Cardiac muscle cell (in vitro differentiated cells and primary cell): ENCODE results near the gene EPHA8. TPM values are rescaled to one million over a fixed set of nuclear protein-coding genes. Genes with fewer than 3 reads are reported as not detected.

Source experiments
- DNase-seq, 2 donors: peaks; one replicate each; pipeline versions ENCODE4 v3.0.0 to v3.0.0-alpha.2; 2010 to 2017; ENCODE audit warnings: low read depth in 1 of 2, low spot score in 1 of 2
- H3K27ac ChIP-seq: fragments of 200-600 bp; sonication (generic); 2 replicates; pipeline ENCODE4 v1.5.1; 2016
- H3K27me3 ChIP-seq: fragments of 200-600 bp; sonication (generic); 2 replicates; pipeline ENCODE4 v1.6.0; 2016; ENCODE audit warnings: control low read depth
- H3K36me3 ChIP-seq: fragments of 200-600 bp; sonication (generic); 2 replicates; pipeline ENCODE4 v1.5.1; 2016; ENCODE audit warnings: control low read depth
- H3K4me1 ChIP-seq: fragments of 200-600 bp; sonication (generic); 2 replicates; pipeline ENCODE4 v1.8.1; 2017; ENCODE audit warnings: low read depth, mild to moderate bottlenecking, mixed run types
- H3K4me3 ChIP-seq: fragments of 200-600 bp; sonication (generic); 2 replicates; pipeline ENCODE4 v1.5.1; 2016; ENCODE audit warnings: mild to moderate bottlenecking
- H3K9me3 ChIP-seq: fragments of 200-600 bp; sonication (generic); 2 replicates; pipeline ENCODE4 v1.5.1; 2017; ENCODE audit warnings: low read depth, mild to moderate bottlenecking, control low read depth
- CTCF ChIP-seq: IDR thresholded peaks from 2 replicates; pipeline ENCODE4 v1.5.1; 2012; ENCODE audit warnings: low read depth, mild to moderate bottlenecking, low read length
- polyA plus RNA-seq: library from polyadenylated mRNA; unstranded; fragments of >200 nt; fragmentation: Nextera tagmentation; extraction: Ambion mirVana; gene quantifications from 2 replicates; pipeline ENCODE4 v1.2.1, GENCODE V29; 2016
- total RNA-seq: library from RNA; depleted of rRNA; stranded (reverse); fragments of >200 nt; gene quantifications from 2 replicates; pipeline ENCODE4 v1.2.3, GENCODE V29; 2016

The EPHA8 gene
- total and polyA plus RNA-seq, 2 experiments from 2014 or later = 4.7 to 10.9 TPM

- H3K4me3 ChIP-seq = no peak overlapping the region
- peaks cover 12% of the 10 kb centered on the region for H3K4me1 ChIP-seq
- TF ChIP-seq CTCF = no peak
- H3K27ac ChIP-seq = no peak overlapping the region
- no peaks in the 10 kb centered on the region for H3K36me3 ChIP-seq
- no peaks in the 10 kb centered on the region for H3K9me3 ChIP-seq
- H3K27me3 ChIP-seq = peaks cover 16% of the 10 kb centered on the region
- DNase-seq = no peak
These were observed 8.0 kb upstream of the EPHA8 start for GRCh38 chr1:22555371-22555656.

GRCh38 chr1:22556391-22557104 is 6.7 kb upstream of the EPHA8 start:
- Histone ChIP-seq H3K27me3 (peaks cover 28% of the 10 kb centered on the region), H3K9me3 (no peaks in the 10 kb centered on the region), H3K27ac (no peak overlapping the region), H3K4me3 (no peak overlapping the region), H3K36me3 (no peaks in the 10 kb centered on the region), H3K4me1 (peaks cover 12% of the 10 kb centered on the region)
- TF ChIP-seq CTCF = no peak
- peak in 1 of 2 donors; percentile 37 for DNase-seq

- DNase-seq = peak; percentile 8 to 30
- no peak for TF ChIP-seq CTCF
- H3K9me3 ChIP-seq = no peaks in the 10 kb centered on the region
- no peak overlapping the region for H3K27ac ChIP-seq
- H3K36me3 ChIP-seq = no peaks in the 10 kb centered on the region
- H3K4me3 ChIP-seq = no peak overlapping the region
- peaks cover 8% of the 10 kb centered on the region for H3K4me1 ChIP-seq
- H3K27me3 ChIP-seq = peaks cover 37% of the 10 kb centered on the region
These were observed 5.8 kb upstream of the EPHA8 start for GRCh38 chr1:22557341-22557950.

GRCh38 chr1:22563671-22564602 is 648 bp downstream of the EPHA8 start:
- no peak for TF ChIP-seq CTCF
- Histone ChIP-seq H3K4me3 (peak overlapping the region; percentile 20), H3K36me3 (no peaks in the 10 kb centered on the region), H3K27ac (no peak overlapping the region), H3K27me3 (peaks cover 53% of the 10 kb centered on the region), H3K4me1 (peaks cover 6% of the 10 kb centered on the region), H3K9me3 (no peaks in the 10 kb centered on the region)
- DNase-seq = peak in 1 of 2 donors; percentile 35

GRCh38 chr1:22566161-22566560 is 2.9 kb downstream of the EPHA8 start:
- Histone ChIP-seq H3K9me3 (no peaks in the 10 kb centered on the region), H3K4me3 (no peak overlapping the region), H3K36me3 (no peaks in the 10 kb centered on the region), H3K27ac (no peak overlapping the region), H3K4me1 (peaks cover 12% of the 10 kb centered on the region), H3K27me3 (peaks cover 36% of the 10 kb centered on the region)
- TF ChIP-seq CTCF = no peak
- DNase-seq = no peak
